Mesodermal cell (in vitro differentiated cells): Measurements from ENCODE around the gene ASL.
"Not testable (repeated sequence)": the region's sequence is repeated elsewhere in the genome, so short reads cannot be mapped to it uniquely, and the experiment has no call there.

ENCODE experiments used
- H3K27ac ChIP-seq: 2 replicates; pipeline ENCODE4 v1.7.0; 2013; ENCODE audit warnings: mild to moderate bottlenecking, low read depth, low read length, moderate library complexity; ENCODE audit not compliant: severe bottlenecking
- H3K36me3 ChIP-seq: 2 replicates; pipeline ENCODE4 v1.7.1; 2013; ENCODE audit warnings: mild to moderate bottlenecking, low read length, moderate library complexity; ENCODE audit not compliant: control insufficient read depth, insufficient read depth
- H3K4me1 ChIP-seq: one replicate; pipeline ENCODE4 v1.7.1; 2013; ENCODE audit warnings: mild to moderate bottlenecking, low read length; ENCODE audit not compliant: insufficient read depth, control insufficient read depth, poor library complexity, severe bottlenecking
- H3K4me3 ChIP-seq: 2 replicates; pipeline ENCODE4 v1.7.0; 2013; ENCODE audit warnings: low read length, control low read depth, mild to moderate bottlenecking; ENCODE audit not compliant: insufficient read depth, poor library complexity, severe bottlenecking; ENCODE audit errors: extremely low read depth
- H3K9me3 ChIP-seq: 2 replicates; pipeline ENCODE4 v1.7.1; 2013; ENCODE audit warnings: mild to moderate bottlenecking, low read length, moderate library complexity; ENCODE audit not compliant: control insufficient read depth
- WGBS, 2 experiments: methylation state at CpG; one replicate each; pipeline ENCODE4 v1.1.5; 2013; ENCODE audit warnings: missing lambda C conversion rate in 2 of 2; ENCODE audit not compliant: insufficient coverage in 2 of 2; 5-methylcytosine and 5-hydroxymethylcytosine counted together

ASL gene

GRCh38 chr7:66047426-66047825 is 28.2 kb upstream of the ASL start:
- no peak overlapping the region for H3K27ac ChIP-seq
- H3K36me3 ChIP-seq, result no peaks in the 10 kb centered on the region
- 58 to 67% methylated on average over 7 to 8 of the region's 8 CpGs for WGBS, 2 experiments
- no peaks in the 10 kb centered on the region for H3K9me3 ChIP-seq
- H3K4me3 ChIP-seq, result no peak overlapping the region
- peaks cover 8% of the 10 kb centered on the region for H3K4me1 ChIP-seq

- 100% methylated on average over 1 of the region's 4 CpGs; no CpG with 5 or more reads in 1 of the 2 experiments for WGBS, 2 experiments
- H3K4me3 ChIP-seq, H3K27ac ChIP-seq, H3K36me3 ChIP-seq, H3K4me1 ChIP-seq, H3K9me3 ChIP-seq: not testable (repeated sequence)
Measured at GRCh38 chr7:66049886-66050285, 25.7 kb upstream of the ASL start.

DNA sequence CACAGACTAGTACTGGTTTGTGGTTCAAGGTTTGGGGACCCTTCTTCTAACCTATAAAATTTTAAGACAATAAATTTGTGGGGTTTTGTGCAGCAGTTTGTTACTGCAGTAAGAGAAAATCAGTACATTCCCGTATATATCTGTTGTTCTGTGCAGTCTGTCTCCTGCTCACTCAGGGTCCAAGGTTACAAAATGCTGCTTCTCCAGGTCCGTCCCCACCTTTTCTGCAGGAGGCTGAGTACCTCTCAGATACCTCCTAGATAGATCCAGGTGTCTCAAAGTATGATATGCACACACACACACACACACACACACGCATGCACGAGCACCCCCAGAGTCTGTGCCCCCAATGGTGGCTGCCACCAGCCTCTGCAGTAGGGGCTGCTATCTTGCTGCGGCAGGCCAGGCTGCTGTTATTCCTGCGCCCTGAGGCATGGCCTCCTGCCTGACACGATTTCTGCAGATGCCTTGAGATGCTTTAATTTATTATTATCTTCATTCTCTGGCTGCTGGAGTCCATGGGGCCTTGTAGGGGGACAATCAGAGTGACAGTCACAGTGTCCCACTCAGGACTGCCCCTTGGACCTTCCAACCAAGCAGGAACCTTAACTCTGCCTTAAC is 25.2 kb upstream of the ASL start:
- Histone ChIP-seq H3K4me3 (no peak overlapping the region), H3K36me3 (no peaks in the 10 kb centered on the region), H3K27ac (no peak overlapping the region), H3K9me3 (no peaks in the 10 kb centered on the region), H3K4me1 (peaks cover 8% of the 10 kb centered on the region)
- 78 to 90% methylated on average over 4 to 7 of the region's 7 CpGs for WGBS, 2 experiments

GRCh38 chr7:66050990-66051448 is 24.6 kb upstream of the ASL start:
- Histone ChIP-seq H3K27ac (no peak overlapping the region), H3K36me3 (no peaks in the 10 kb centered on the region), H3K4me1 (peaks cover 8% of the 10 kb centered on the region), H3K9me3 (no peaks in the 10 kb centered on the region), H3K4me3 (no peak overlapping the region)
- WGBS, 2 experiments, result 83 to 84% methylated on average over 2 to 3 of the region's 3 CpGs

DNA sequence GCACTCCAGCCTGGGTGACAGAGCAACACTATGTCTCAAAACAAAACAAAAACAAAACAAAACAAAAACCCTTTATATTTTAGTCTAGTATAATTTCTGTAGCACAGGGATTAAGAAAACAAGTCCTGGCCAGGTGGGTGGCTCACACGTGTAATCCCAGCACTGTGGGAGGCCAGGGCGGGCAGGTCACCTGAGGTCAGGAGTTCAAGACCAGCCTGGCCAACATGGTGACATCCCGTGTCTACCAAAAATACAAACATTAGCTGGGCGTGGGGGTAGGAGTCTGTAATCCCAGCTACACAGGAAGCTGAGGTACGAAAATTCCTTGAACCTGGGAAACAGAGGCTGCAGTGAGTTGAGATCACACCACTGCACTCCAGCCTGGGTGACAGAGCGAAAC is 23.2 kb upstream of the ASL start:
- Histone ChIP-seq H3K9me3 (no peaks in the 10 kb centered on the region), H3K4me3 (no peak overlapping the region), H3K27ac (no peak overlapping the region), H3K4me1 (peaks cover 6% of the 10 kb centered on the region), H3K36me3 (no peaks in the 10 kb centered on the region)
- WGBS, 2 experiments, result 86 to 90% methylated on average over 2 to 4 of the region's 6 CpGs

DNA sequence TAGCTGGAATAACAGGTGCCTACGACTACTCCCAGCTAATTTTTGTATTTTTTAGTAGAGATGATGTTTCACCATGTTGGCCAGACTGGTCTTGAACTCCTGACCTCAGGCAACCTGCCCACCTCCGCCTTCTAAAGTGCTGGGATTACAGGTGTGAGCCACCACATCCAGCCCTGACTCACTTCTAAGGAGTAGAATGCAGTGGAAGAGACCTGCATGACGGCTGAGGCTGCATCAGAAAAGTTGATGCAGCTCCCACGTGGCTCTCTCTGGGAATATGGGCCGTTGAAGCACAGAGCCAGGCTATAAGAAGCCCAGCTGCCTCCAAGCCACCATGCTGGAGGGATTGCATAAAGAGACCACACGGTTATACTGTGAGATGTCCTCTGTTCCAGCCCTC is 21.6 kb upstream of the ASL start:
- 72 to 88% methylated on average over 5 to 6 of the region's 6 CpGs for WGBS, 2 experiments
- no peak overlapping the region for H3K4me3 ChIP-seq
- no peaks in the 10 kb centered on the region for H3K9me3 ChIP-seq
- no peaks in the 10 kb centered on the region for H3K36me3 ChIP-seq
- no peak overlapping the region for H3K27ac ChIP-seq
- peaks cover 6% of the 10 kb centered on the region for H3K4me1 ChIP-seq

GRCh38 chr7:66055321-66055956 is 20.2 kb upstream of the ASL start:
- 92 to 94% methylated on average over 4 to 5 of the region's 9 CpGs for WGBS, 2 experiments

DNA sequence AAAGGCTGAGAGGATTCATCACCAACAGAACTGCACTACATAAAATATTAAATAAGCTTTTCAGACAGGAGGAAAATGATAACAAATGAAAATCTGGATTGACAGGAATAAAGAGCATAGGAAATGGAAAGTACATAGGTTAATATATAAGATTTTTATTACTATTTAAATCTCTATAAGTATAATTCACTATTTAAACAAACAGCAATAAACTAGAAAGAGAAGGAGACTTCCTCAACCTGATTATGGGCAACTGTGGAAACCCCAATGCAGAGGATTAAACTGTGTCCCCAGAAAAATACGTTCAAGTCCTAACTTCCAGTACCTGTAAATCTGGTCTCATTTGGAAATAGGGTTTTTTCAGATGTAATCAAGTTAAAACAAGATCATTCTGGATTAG is 14.8 kb upstream of the ASL start:
- H3K36me3 ChIP-seq, result no peaks in the 10 kb centered on the region
- no peaks in the 10 kb centered on the region for H3K9me3 ChIP-seq
- H3K27ac ChIP-seq, result no peak overlapping the region
- H3K4me1 ChIP-seq, result no peaks in the 10 kb centered on the region
- H3K4me3 ChIP-seq, result no peak overlapping the region
- WGBS, 2 experiments, result no CpG with 5 or more reads among the region's 1 CpG

More at GRCh38 chr7:66055321-66055956, 20.2 kb upstream of the ASL start:
- Histone ChIP-seq H3K4me3 (no peak overlapping the region), H3K9me3 (no peaks in the 10 kb centered on the region), H3K4me1 (peaks cover 6% of the 10 kb centered on the region), H3K36me3 (no peaks in the 10 kb centered on the region), H3K27ac (no peak overlapping the region)

GRCh38 chr7:66069732-66070131 is 5.9 kb upstream of the ASL start:
- no peak overlapping the region for H3K4me3 ChIP-seq
- no peak overlapping the region for H3K27ac ChIP-seq
- H3K36me3 ChIP-seq, result no peaks in the 10 kb centered on the region
- no peaks in the 10 kb centered on the region for H3K4me1 ChIP-seq
- WGBS, 2 experiments, result 100% methylated on average over 1 to 3 of the region's 4 CpGs
- no peaks in the 10 kb centered on the region for H3K9me3 ChIP-seq

DNA sequence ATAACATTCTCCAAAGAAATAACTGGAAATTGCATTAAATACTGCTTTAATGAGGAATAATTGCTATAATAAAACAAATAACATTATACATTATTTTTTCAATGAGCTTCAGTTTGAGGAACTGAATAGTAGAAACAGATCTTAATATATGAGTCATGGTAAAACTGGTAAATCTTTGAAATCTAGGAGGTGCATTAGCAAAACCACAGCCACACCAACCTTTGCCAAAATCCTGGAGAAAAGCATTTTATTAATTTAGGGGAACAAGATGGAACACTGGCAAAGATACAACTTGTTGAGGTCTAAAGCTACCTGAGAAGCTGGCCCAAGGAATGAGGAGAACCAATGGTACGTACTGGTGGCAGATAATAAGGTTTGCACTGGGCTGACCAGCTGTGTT is 5.4 kb upstream of the ASL start:
- Histone ChIP-seq H3K36me3 (no peaks in the 10 kb centered on the region), H3K9me3 (no peaks in the 10 kb centered on the region), H3K27ac (no peak overlapping the region), H3K4me1 (no peaks in the 10 kb centered on the region), H3K4me3 (no peak overlapping the region)
- 90 to 93% methylated on average over 1 of the region's 1 CpG for WGBS, 2 experiments

DNA sequence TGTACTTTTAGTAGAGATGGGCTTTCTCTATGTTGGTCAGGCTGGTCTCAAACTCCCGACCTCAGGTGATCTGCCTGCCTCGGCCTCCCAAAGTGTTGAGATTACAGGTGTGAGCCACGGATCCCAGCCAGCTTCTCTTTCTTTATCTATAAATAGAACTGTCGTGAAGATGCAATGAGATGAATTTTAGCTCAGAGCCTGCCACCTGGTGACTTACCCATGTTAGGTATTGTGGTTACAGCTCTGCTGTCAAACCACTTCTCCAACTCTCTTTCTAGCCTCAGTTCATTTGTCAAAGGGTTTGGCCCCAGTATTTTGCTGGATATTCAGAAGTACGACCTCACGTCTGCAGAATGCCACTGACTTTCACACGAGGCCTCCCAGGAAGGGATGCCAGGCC is 3.4 kb upstream of the ASL start:
- H3K36me3 ChIP-seq, H3K9me3 ChIP-seq, H3K4me3 ChIP-seq, H3K27ac ChIP-seq, H3K4me1 ChIP-seq: not testable (repeated sequence)
- 80 to 83% methylated on average over 5 of the region's 7 CpGs for WGBS, 2 experiments
